Fibroblast of skin of scalp (primary cell): ENCODE results near the gene CCDC141.
A peak's percentile ranks its signal among the peaks of the same experiment; 100 is the strongest.
"Not testable (repeated sequence)": the region's sequence is repeated elsewhere in the genome, so short reads cannot be mapped to it uniquely, and the experiment has no call there.

Source experiments
- DNase-seq: peaks from one replicate; pipeline ENCODE4 v3.0.0-alpha.2; 2013

CCDC141 gene

DNA sequence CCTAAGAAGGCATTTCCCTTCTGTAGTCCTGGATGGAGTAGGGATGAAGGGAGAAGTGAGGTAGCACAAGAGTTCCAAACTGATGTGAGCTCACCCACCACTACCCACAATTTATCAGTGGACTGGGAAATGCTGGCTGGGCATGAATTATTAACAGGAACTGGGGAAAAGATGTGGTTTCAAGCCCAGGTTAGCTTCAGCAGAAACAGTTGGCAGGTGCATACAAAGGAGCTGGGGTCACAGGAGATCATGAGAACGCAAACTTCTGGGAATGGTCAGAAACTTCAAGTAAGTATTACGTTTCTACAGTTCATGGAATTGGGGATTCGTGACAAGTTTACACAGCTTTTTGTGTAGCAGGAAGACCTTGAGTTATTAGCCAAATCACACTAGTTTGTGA, 5.4 kb downstream of the CCDC141 start:
- no peak for DNase-seq

DNA sequence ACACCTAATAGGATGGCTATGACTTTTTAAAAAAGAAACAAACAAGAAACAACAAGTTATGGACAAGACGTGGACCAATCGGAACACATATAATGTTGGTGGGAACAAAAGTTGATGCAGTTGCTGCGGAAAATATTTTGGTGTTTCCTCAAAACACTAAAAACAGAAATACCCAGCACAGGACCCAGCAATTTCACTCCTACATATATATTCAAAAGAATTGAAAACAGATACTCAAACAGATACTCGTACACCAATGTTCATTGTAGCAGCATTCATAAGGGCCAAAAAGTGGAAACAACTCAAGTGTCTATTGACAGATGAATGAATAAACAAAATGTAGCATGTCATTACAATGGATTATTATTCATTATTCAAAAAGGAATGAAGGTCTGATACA, 12.1 kb downstream of the CCDC141 start:
- no peak for DNase-seq

- DNase-seq = no peak
Observed at GRCh38 chr2:179036353-179036905, 13.5 kb downstream of the CCDC141 start.

- peak; percentile 81 for DNase-seq
Observed at GRCh38 chr2:179031731-179032408, 18.1 kb downstream of the CCDC141 start.

- no peak for DNase-seq
Observed at GRCh38 chr2:179024445-179024844, 25.5 kb downstream of the CCDC141 start.

GRCh38 chr2:179022685-179023084, 27.3 kb downstream of the CCDC141 start:
- DNase-seq = no peak

GRCh38 chr2:179021258-179021657, 28.7 kb downstream of the CCDC141 start:
- DNase-seq = no peak

DNA sequence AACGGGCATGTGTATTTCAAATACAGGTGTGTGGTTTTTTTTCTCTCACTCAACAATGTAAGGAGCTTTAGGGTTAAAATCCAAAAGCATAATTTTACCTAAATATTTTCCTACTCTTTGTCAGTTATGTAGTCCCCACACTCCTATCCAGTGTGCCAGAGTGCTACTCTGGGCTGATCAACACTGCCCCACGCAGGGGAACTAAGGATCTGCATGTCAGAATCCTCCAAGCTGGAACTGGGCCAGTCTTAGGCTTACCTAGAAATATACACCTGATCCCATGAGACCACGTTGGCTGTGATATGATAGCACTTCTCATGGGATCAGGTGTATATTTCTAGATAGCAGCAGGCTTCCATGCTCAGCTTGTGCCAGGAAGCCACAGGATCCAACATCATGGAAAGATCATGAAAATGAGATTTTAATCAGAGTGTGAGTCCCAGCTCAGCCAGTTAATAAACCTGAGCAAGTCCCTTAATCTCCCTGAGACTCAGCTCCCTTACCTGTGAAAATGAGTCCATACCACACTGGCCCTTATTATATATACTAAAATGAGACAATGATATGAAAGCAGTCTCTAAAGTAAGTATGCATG, 29.7 kb downstream of the CCDC141 start:
- no peak for DNase-seq

GRCh38 chr2:179019260-179019659, 30.7 kb downstream of the CCDC141 start:
- DNase-seq = no peak

DNA sequence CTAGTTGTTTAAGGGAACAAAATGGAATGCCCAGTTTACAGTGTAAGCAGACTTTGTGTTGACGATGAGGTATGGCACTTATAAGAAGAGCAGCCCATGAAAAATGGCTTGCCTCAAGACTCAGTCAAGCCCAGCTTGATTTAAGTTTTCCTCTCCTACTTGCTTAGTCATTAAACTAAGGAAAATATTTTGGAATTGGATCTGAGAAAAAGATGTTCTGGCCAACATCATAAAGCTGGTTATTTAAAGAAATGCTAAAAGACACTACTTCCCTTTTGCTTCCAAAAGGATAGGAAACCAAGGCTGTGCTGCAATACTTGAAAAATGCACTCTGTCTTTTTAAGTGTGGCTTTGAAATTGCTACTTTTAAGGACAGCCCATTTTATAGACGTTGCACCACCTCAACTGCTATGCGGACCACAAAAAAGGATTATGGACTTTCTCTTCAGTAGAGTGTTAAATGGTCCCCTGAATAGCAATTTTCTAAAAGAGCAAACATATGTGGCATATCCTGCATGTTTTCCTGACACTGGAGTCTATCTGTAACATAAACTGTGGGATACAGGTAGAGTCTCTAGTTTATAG, 32.1 kb downstream of the CCDC141 start:
- DNase-seq = no peak

DNA sequence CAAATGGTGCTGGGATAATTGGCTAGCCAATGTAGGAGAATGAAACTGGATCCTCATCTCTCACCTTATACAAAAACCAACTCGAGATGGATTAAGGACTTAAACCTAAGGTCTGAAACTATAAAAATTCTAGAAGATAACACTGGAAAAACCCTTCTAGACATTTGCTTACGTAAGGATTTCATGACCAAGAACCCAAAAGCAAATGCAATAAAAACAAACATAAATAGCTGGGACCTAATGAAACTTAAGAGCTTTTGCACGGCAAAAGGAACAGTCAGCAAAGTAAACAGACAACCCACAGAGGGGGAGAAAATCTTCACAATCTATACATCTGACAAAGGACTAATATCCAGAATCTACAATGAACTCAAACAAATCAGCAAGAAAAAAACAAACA, 35.7 kb downstream of the CCDC141 start:
- not testable (repeated sequence) for DNase-seq

- DNase-seq = no peak
Observed at GRCh38 chr2:179005976-179006375, 44.0 kb downstream of the CCDC141 start.

- DNase-seq = no peak
Observed at GRCh38 chr2:178999476-178999875, 50.5 kb downstream of the CCDC141 start.

DNA sequence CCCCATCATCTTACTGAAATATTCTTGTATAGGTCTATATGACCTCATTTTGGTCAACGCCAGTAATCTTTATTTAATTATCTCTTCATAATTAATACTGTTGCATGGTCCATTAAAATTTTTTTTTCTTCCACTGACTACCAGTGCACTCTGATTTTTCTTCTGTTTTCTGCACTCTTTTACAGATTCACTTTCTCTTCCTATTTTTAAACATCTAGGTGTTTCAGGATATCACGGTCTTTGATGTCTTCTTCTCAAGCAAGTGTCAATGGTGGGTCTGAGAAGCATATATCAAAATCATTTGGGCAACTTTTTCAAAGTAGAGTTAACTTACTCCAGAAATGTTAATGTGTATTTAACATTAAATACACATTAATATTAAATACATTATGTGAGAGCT, 51.4 kb downstream of the CCDC141 start:
- DNase-seq = no peak

GRCh38 chr2:178997477-178997876, 52.5 kb downstream of the CCDC141 start:
- DNase-seq = no peak

GRCh38 chr2:178997067-178997466, 52.9 kb downstream of the CCDC141 start:
- no peak for DNase-seq

DNA sequence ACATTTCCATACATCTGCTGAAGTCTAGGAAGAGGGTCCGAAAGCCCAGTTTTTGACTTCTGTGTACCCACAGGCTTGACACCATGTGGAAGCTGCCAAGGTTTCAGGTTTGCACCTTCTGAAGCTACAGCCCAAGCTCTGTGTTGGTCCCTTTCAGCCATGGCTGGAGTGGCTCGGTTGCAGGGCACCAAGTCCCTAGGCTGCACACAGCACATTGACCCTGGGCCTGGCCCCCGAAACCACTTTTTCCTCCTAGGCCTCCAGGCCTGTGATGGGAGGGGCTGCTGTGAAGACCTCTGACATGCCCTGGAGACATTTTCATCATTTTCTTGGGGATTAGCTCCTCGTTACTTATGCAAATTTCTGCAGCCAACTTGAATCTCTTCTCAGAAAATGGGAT, 55.7 kb downstream of the CCDC141 start:
- no peak for DNase-seq

DNA sequence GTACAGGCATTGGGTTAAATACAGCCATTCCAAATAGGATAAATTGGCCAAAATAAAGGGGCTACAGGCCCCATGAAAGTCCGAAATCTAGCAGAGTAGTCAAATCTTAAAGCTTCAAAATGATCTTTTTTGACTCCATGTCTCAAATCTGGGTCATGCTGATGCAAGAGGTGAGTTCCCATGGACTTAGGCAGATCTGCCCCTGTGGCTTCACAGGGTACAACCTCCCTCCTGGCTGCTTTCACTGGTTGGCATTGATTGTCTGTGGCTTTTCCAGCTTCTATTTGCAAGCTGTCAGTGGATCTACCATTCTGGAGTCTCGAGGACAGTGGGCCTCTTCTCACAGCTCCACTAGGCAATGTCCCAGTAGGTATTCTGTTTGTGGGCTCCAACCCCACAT, 56.1 kb downstream of the CCDC141 start:
- no peak for DNase-seq

DNA sequence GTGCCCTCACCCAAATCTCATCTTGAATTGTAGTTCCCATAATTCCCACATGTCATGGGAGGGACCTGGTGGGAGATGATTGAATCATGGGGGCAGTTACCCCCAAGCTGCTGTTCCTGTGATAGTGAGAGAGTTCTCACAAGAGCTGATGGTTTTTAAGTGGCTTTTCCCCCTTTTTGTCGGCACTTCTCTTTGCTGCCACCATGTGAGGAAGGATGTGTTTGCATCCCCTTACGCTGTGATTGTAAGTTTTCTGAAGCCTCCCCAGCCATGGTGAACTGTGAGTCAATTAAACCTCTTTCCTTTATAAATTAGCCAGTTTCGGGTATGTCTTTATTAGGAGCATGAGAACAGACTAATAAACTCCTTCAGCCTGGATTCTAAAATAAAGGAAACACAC, 57.2 kb downstream of the CCDC141 start:
- DNase-seq = not testable (repeated sequence)

GRCh38 chr2:178990533-178991241, 59.2 kb downstream of the CCDC141 start:
- no peak for DNase-seq

GRCh38 chr2:178989424-178989823, 60.5 kb downstream of the CCDC141 start:
- DNase-seq = not testable (repeated sequence)

GRCh38 chr2:178982652-178983051, 67.3 kb downstream of the CCDC141 start:
- not testable (repeated sequence) for DNase-seq

GRCh38 chr2:178980815-178981214, 69.1 kb downstream of the CCDC141 start:
- DNase-seq = no peak
